Neural cell (in vitro differentiated cells): ENCODE measurements around the gene FAM111A. TPM values are rescaled to one million over a fixed set of nuclear protein-coding genes. Genes with fewer than 3 reads are reported as not detected.

Experiments used
- H2AFZ ChIP-seq: fragments of 200-600, 300-800 bp; sonication (generic), shearing (Covaris generic); 2 replicates; pipeline ENCODE4 v1.6.0; 2014; ENCODE audit warnings: low read depth, mild to moderate bottlenecking, antibody characterized with exemption, low read length, moderate library complexity
- H3F3A ChIP-seq: fragments of 200-600 bp; shearing (Covaris generic); 2 replicates; pipeline ENCODE4 v1.6.1; 2016; ENCODE audit warnings: mild to moderate bottlenecking, moderate library complexity, mixed read lengths, antibody characterized with exemption, low read length; ENCODE audit not compliant: insufficient read depth, poor library complexity, severe bottlenecking
- H3K27ac ChIP-seq: fragments of 200-600, 300-800 bp; sonication (generic), shearing (Covaris generic); 2 replicates; pipeline ENCODE4 v1.5.1; 2014; ENCODE audit warnings: mild to moderate bottlenecking, low read length, moderate library complexity
- H3K27me3 ChIP-seq: fragments of 300-800, 200-600 bp; sonication (generic), shearing (Covaris generic); 2 replicates; pipeline ENCODE4 v1.6.0; 2014; ENCODE audit warnings: mild to moderate bottlenecking, low read depth, low read length, moderate library complexity; ENCODE audit not compliant: insufficient read depth
- H3K36me3 ChIP-seq: fragments of 300-800, 200-600 bp; sonication (generic), shearing (Covaris generic); 2 replicates; pipeline ENCODE4 v1.5.1; 2014; ENCODE audit warnings: mild to moderate bottlenecking, antibody characterized with exemption, low read length, moderate library complexity; ENCODE audit not compliant: insufficient read depth
- H3K4me2 ChIP-seq: fragments of 300-800, 200-600 bp; sonication (generic), shearing (Covaris generic); 2 replicates; pipeline ENCODE4 v1.6.0; 2014; ENCODE audit warnings: mild to moderate bottlenecking, low read length
- H3K4me3 ChIP-seq: fragments of 300-800, 200-600 bp; sonication (generic), shearing (Covaris generic); 2 replicates; pipeline ENCODE4 v1.5.1; 2014; ENCODE audit warnings: mild to moderate bottlenecking, low read length, moderate library complexity
- H3K79me2 ChIP-seq: fragments of 200-600 bp; shearing (Covaris generic); replicated peaks from 2 replicates; pipeline ENCODE4 v1.6.0; 2014; ENCODE audit warnings: mild to moderate bottlenecking, low read length, moderate library complexity; ENCODE audit not compliant: insufficient read depth
- H3K9ac ChIP-seq: fragments of 300-800, 200-600 bp; sonication (generic), shearing (Covaris generic); 2 replicates; pipeline ENCODE4 v1.6.1; 2016; ENCODE audit warnings: mild to moderate bottlenecking, low read length, mixed read lengths
- H3K9me2 ChIP-seq: fragments of 200-600 bp; shearing (Covaris generic); 2 replicates; pipeline ENCODE4 v1.6.1; 2016; ENCODE audit warnings: mild to moderate bottlenecking, low read length, mixed read lengths; ENCODE audit not compliant: insufficient read depth
- H3K9me3 ChIP-seq: fragments of 200-600, 300-800 bp; sonication (generic), shearing (Covaris generic); 2 replicates; pipeline ENCODE4 v1.6.1; 2016; ENCODE audit warnings: mild to moderate bottlenecking, mixed run types, low read length, moderate library complexity, mixed read lengths
- H4K20me1 ChIP-seq: fragments of 200-600 bp; shearing (Covaris generic); 2 replicates; pipeline ENCODE4 v1.6.1; 2016; ENCODE audit warnings: mild to moderate bottlenecking, mixed run types; ENCODE audit not compliant: insufficient read depth
- CTCF ChIP-seq: fragments of 450-650 bp; IDR thresholded peaks from 2 replicates; pipeline ENCODE4 v1.5.1; 2014; ENCODE audit warnings: antibody characterized with exemption, mild to moderate bottlenecking, moderate library complexity; ENCODE audit not compliant: poor library complexity, severe bottlenecking
- EP300 ChIP-seq: fragments of 450-650 bp; conservative IDR thresholded peaks from 2 replicates; pipeline ENCODE4 v1.6.1; 2014; ENCODE audit warnings: antibody characterized with exemption, mild to moderate bottlenecking, moderate library complexity; ENCODE audit not compliant: poor library complexity, severe bottlenecking
- EZH2 ChIP-seq: fragments of 200-600, 300-800 bp; shearing (Covaris generic), sonication (generic); IDR thresholded peaks from 2 replicates; pipeline ENCODE4 v1.6.1; 2014; ENCODE audit warnings: antibody characterized with exemption, low read length, borderline replicate concordance, mild to moderate bottlenecking; ENCODE audit not compliant: insufficient read depth, poor library complexity, severe bottlenecking
- MXI1 ChIP-seq: fragments of 450-650 bp; conservative IDR thresholded peaks from 2 replicates; pipeline ENCODE4 v1.6.1; 2014; ENCODE audit warnings: antibody characterized with exemption, mild to moderate bottlenecking; ENCODE audit not compliant: poor library complexity, severe bottlenecking
- POLR2AphosphoS5 ChIP-seq: IDR thresholded peaks from 2 replicates; pipeline ENCODE4 v1.6.1; 2012
- RAD21 ChIP-seq: fragments of 450-650 bp; conservative IDR thresholded peaks from 2 replicates; pipeline ENCODE4 v1.6.1; 2014; ENCODE audit warnings: antibody characterized with exemption, mild to moderate bottlenecking, moderate library complexity
- REST ChIP-seq: IDR thresholded peaks from 2 replicates; pipeline ENCODE4 v1.6.1; 2012; ENCODE audit warnings: borderline replicate concordance
- SMC3 ChIP-seq: fragments of 450-650 bp; conservative IDR thresholded peaks from 2 replicates; pipeline ENCODE4 v1.6.1; 2014; ENCODE audit warnings: antibody characterized with exemption, mild to moderate bottlenecking, moderate library complexity; ENCODE audit not compliant: poor library complexity
- TAF1 ChIP-seq: IDR thresholded peaks from 2 replicates; pipeline ENCODE4 v1.6.1; 2012; ENCODE audit warnings: low read depth
- polyA plus RNA-seq: library from polyadenylated mRNA; depleted of rRNA; stranded (reverse); fragments of >200 nt; gene quantifications from 2 replicates; pipeline ENCODE4 v1.2.3, GENCODE V29; 2014

FAM111A gene
- polyA plus RNA-seq, 1 donor from 2014 or later: 0.88 TPM

DNA sequence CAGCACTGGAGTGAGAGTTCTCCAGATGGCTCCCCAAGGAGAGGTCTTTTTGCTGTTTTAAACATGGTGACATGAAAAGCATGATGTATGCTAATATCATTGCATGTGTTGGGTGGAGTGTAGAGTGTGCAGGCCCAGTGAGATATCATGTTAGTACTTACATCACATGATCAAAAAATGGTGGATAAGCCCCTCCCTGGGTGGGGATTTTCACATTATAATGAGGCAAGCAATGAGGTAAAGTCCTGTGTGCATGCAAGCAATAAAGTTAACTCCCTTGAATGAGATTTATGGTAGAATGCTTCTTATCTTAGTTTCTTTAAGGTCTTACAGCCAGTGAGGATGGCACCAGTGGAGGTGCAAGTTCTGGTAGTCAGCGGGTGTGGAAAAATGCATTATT lies 27.1 kb upstream of the FAM111A start:
- Histone ChIP-seq H3K9ac (no peak overlapping the region), H3K79me2 (no peaks in the 10 kb centered on the region), H3F3A (no peaks in the 10 kb centered on the region), H4K20me1 (no peaks in the 10 kb centered on the region), H3K9me2 (no peaks in the 10 kb centered on the region), H3K36me3 (no peaks in the 10 kb centered on the region), H3K4me3 (no peak overlapping the region), H3K27ac (no peak overlapping the region), H3K4me2 (no peak overlapping the region), H2AFZ (no peak overlapping the region), H3K9me3 (peaks cover 7% of the 10 kb centered on the region), H3K27me3 (no peaks in the 10 kb centered on the region)
- TF ChIP-seq TAF1 (no peak), RAD21 (no peak), CTCF (no peak), EZH2 (no peak), POLR2AphosphoS5 (no peak), EP300 (no peak), MXI1 (no peak), SMC3 (no peak), REST (no peak)

GRCh38 chr11:59117774-59118173 lies 24.9 kb upstream of the FAM111A start:
- H3K9me2 ChIP-seq: no peaks in the 10 kb centered on the region
- H3K4me3 ChIP-seq: no peak overlapping the region
- no peaks in the 10 kb centered on the region for H3K27me3 ChIP-seq
- no peaks in the 10 kb centered on the region for H3K36me3 ChIP-seq
- no peak overlapping the region for H3K9ac ChIP-seq
- no peak for TF ChIP-seq RAD21
- TF ChIP-seq REST: no peak
- TF ChIP-seq SMC3: no peak
- no peak for TF ChIP-seq MXI1
- no peak for TF ChIP-seq EZH2
- no peak for TF ChIP-seq TAF1
- TF ChIP-seq CTCF: no peak
- TF ChIP-seq EP300: no peak
- no peak for TF ChIP-seq POLR2AphosphoS5
- no peaks in the 10 kb centered on the region for H4K20me1 ChIP-seq
- no peak overlapping the region for H2AFZ ChIP-seq
- no peaks in the 10 kb centered on the region for H3F3A ChIP-seq
- H3K27ac ChIP-seq: no peak overlapping the region
- H3K9me3 ChIP-seq: peaks cover 7% of the 10 kb centered on the region
- no peaks in the 10 kb centered on the region for H3K79me2 ChIP-seq
- no peak overlapping the region for H3K4me2 ChIP-seq
